ENCODE measurements around the gene HIPK2. TPM values are rescaled to one million over a fixed set of nuclear protein-coding genes. Genes with fewer than 3 reads are reported as not detected.

HIPK2 gene
- polyA plus RNA-seq, 3 donors: 1.6 to 12.1 (median 3.0) TPM

DNA sequence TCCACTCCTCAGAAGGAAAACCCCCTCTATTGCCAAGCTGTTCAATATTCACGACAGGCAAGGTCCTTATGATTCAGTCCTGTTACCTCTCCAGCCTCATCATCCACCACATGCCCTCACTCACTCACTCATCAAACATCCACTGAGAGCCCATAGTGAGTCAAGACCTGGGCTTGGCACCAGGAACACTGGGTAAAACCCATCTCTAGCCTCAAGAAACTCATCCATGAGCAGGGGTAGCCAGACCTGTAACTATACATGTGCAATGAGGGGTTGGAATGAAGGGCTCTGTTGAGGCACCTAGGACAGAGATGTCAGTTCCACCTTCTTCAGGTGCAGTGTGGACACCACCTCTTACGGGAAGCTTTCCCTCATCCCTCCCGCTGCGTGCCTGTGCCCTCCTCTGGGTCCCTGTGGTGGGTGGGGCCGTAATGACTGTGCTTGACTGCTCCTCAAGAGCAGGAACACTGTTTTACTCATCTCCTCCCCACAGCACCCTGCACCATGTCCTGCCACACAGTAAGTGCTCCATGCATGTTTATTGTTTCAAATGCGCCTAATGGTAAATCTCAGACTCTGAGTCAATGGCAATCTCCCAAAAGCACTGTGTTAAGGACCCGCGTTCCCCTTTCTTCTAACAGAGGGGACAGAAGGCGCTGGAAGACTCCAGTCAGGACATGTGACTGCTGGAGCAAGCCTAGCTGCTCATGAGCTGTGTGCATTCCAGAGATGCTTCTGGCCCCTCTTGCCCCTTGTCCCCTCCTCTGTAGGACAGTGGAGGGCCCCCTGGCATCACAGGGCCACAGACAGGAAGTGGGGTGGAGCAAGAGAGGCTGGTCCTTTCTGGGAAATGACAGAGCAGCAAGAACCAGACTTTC lies 95.4 kb downstream of the HIPK2 start:
- H3K27ac Mint-ChIP-seq: peak overlapping the region; percentile 62 to 96 (median 94)
- H3K36me3 Mint-ChIP-seq: peaks cover 39 to 55% of the 10 kb centered on the region in 2 donors
- peaks cover 38 to 40% of the 10 kb centered on the region in 2 donors for H3K4me1 ChIP-seq (ENCODE audit: control insufficient read depth in 1 of 2, insufficient read depth in 2 of 2, low read length in 2 of 2)
- no peak overlapping the region for H3K4me3 Mint-ChIP-seq
- H3K79me2 ChIP-seq (ENCODE audit: insufficient read depth, low read length): peaks cover 39% of the 10 kb centered on the region
- intact Hi-C loops (cut with micrococcal nuclease): loop anchor here (5.0 kb wide), 1 partner anchor 35 kb away; no protein-coding TSS in a partner anchor
- TF ChIP-seq, protein P1, sequence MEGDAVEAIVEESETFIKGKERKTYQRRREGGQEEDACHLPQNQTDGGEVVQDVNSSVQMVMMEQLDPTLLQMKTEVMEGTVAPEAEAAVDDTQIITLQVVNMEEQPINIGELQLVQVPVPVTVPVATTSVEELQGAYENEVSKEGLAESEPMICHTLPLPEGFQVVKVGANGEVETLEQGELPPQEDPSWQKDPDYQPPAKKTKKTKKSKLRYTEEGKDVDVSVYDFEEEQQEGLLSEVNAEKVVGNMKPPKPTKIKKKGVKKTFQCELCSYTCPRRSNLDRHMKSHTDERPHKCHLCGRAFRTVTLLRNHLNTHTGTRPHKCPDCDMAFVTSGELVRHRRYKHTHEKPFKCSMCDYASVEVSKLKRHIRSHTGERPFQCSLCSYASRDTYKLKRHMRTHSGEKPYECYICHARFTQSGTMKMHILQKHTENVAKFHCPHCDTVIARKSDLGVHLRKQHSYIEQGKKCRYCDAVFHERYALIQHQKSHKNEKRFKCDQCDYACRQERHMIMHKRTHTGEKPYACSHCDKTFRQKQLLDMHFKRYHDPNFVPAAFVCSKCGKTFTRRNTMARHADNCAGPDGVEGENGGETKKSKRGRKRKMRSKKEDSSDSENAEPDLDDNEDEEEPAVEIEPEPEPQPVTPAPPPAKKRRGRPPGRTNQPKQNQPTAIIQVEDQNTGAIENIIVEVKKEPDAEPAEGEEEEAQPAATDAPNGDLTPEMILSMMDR (IDR thresholded peaks at IDR 0.05): no peak
- H3K9ac ChIP-seq (ENCODE audit: insufficient read depth, low read length, poor library complexity, severe bottlenecking): peak overlapping the region; percentile 17
- no peaks in the 10 kb centered on the region for H4K20me1 ChIP-seq (ENCODE audit: insufficient read depth, low read length)
- H3K4me2 ChIP-seq (replicated peaks; ENCODE audit: extremely low read depth, low read length, poor library complexity, severe bottlenecking): no peak overlapping the region
- no peak overlapping the region for H2AFZ ChIP-seq (ENCODE audit: insufficient read depth, low read depth, low read length, poor library complexity, severe bottlenecking)
- H3K9me3 Mint-ChIP-seq: peaks cover 0 to 12% (median 10%) of the 10 kb centered on the region in 7 donors
- peaks cover 0 to 5% (median 0%) of the 10 kb centered on the region in 3 donors for H3K27me3 Mint-ChIP-seq (ENCODE audit: low read depth in 3 of 3)
- 69% methylated on average over 5 of the region's 9 CpGs for whole genome bisulfite sequencing (ENCODE audit: insufficient coverage)
- H3K27ac ChIP-seq (ENCODE audit: low read depth in 1 of 2, low read length in 2 of 2): peak overlapping the region; percentile 56 to 91
- peaks cover 45% of the 10 kb centered on the region for H3K4me1 Mint-ChIP-seq
- no peaks in the 10 kb centered on the region for H3K9me3 ChIP-seq (replicated peaks in 1 of 2; ENCODE audit: control insufficient read depth in 1 of 2, insufficient read depth in 1 of 2, low read length in 2 of 2)
- peak; percentile 61 to 92 (median 63) for DNase-seq
- H3K36me3 ChIP-seq (replicated peaks in 1 of 2; ENCODE audit: control insufficient read depth in 1 of 2, insufficient read depth in 2 of 2, low read length in 2 of 2): peaks cover 0 to 28% of the 10 kb centered on the region in 2 donors
- no peaks in the 10 kb centered on the region for H3K27me3 ChIP-seq (ENCODE audit: control insufficient read depth in 2 of 2, insufficient read depth in 2 of 2, low read length in 2 of 2)
- H3K4me3 ChIP-seq (replicated peaks in 1 of 3; ENCODE audit: low read depth in 2 of 3, low read length in 3 of 3): no peak overlapping the region

DNA sequence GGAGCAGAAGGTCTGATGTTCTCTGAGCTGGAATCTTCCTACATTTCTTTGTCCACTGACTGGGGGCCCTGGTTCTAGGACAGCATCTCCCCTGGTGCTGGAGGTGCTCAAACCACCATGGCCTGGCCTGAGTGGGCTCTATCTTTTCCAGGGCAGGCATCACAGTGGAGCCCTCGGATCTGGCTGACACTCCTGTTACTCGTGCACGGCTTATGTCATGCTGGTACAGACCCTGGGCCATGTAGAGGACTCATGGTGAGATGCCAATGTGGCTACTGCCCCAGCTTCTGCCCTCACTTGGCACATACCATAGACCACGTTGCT lies 96.0 kb downstream of the HIPK2 start:
- Histone ChIP-seq H2AFZ (ENCODE audit: insufficient read depth, low read depth, low read length, poor library complexity, severe bottlenecking) (no peak overlapping the region), H3K4me1 (ENCODE audit: control insufficient read depth in 1 of 2, insufficient read depth in 2 of 2, low read length in 2 of 2) (peaks cover 38 to 40% of the 10 kb centered on the region in 2 donors), H3K27ac (ENCODE audit: low read depth in 1 of 2, low read length in 2 of 2) (peak overlapping the region; percentile 56 to 91), H3K4me2 (replicated peaks; ENCODE audit: extremely low read depth, low read length, poor library complexity, severe bottlenecking) (no peak overlapping the region), H3K9ac (ENCODE audit: insufficient read depth, low read length, poor library complexity, severe bottlenecking) (no peak overlapping the region), H3K4me3 (replicated peaks in 1 of 3; ENCODE audit: low read depth in 2 of 3, low read length in 3 of 3) (no peak overlapping the region), H3K79me2 (ENCODE audit: insufficient read depth, low read length) (peaks cover 34% of the 10 kb centered on the region), H4K20me1 (ENCODE audit: insufficient read depth, low read length) (no peaks in the 10 kb centered on the region), H3K36me3 (replicated peaks in 1 of 2; ENCODE audit: control insufficient read depth in 1 of 2, insufficient read depth in 2 of 2, low read length in 2 of 2) (peaks cover 0 to 22% of the 10 kb centered on the region in 2 donors), H3K27me3 (ENCODE audit: control insufficient read depth in 2 of 2, insufficient read depth in 2 of 2, low read length in 2 of 2) (no peaks in the 10 kb centered on the region), H3K9me3 (replicated peaks in 1 of 2; ENCODE audit: control insufficient read depth in 1 of 2, insufficient read depth in 1 of 2, low read length in 2 of 2) (no peaks in the 10 kb centered on the region)
- intact Hi-C loops (cut with micrococcal nuclease): loop anchor here (2.0 to 5.0 kb wide), 2 partner anchors 34 to 41 kb away; no protein-coding TSS in a partner anchor
- H3K36me3 Mint-ChIP-seq: peaks cover 38 to 56% of the 10 kb centered on the region in 2 donors
- peak overlapping the region; percentile 30 to 96 (median 94) for H3K27ac Mint-ChIP-seq
- DNase-seq: no peak
- H3K27me3 Mint-ChIP-seq (ENCODE audit: low read depth in 3 of 3): peaks cover 0 to 5% (median 0%) of the 10 kb centered on the region in 3 donors
- H3K9me3 Mint-ChIP-seq: peaks cover 0 to 11% (median 9%) of the 10 kb centered on the region in 7 donors
- H3K4me3 Mint-ChIP-seq: no peak overlapping the region
- TF ChIP-seq, protein P1 (IDR thresholded peaks at IDR 0.05): no peak
- peaks cover 45% of the 10 kb centered on the region for H3K4me1 Mint-ChIP-seq
- 100% methylated on average over 4 of the region's 4 CpGs for WGBS (ENCODE audit: insufficient coverage)

Data from CD14-positive monocyte (primary cell).